DND-41 (cell line): ENCODE measurements around the gene MRPS35.

Experiments used
- ATAC-seq: fragments of 200-7000 bp; cut with Tn5 transposase; 3 replicates; pipeline ENCODE4 v1.9.1; 2021; ENCODE audit warnings: low read depth; ENCODE audit not compliant: insufficient read depth
- DNase-seq: peaks from one replicate; pipeline ENCODE4 v3.0.0-alpha.2; 2020
- H2AFZ ChIP-seq: 2 replicates; pipeline ENCODE4 v1.6.0; 2012; ENCODE audit warnings: low read depth, low read length
- H3K27ac ChIP-seq: 2 replicates; pipeline ENCODE4 v1.5.1; 2012; ENCODE audit warnings: low read length, inconsistent platforms
- H3K27me3 ChIP-seq: fragments of 200-600 bp; sonication (generic); 2 replicates; pipeline ENCODE4 v1.6.0; 2012; ENCODE audit warnings: low read length, mild to moderate bottlenecking, inconsistent platforms; ENCODE audit not compliant: insufficient read depth, poor library complexity
- H3K36me3 ChIP-seq: 2 replicates; pipeline ENCODE4 v1.5.1; 2012; ENCODE audit warnings: low read length, inconsistent platforms; ENCODE audit not compliant: insufficient read depth
- H3K4me1 ChIP-seq: 2 replicates; pipeline ENCODE4 v1.5.1; 2012; ENCODE audit warnings: mild to moderate bottlenecking, low read length; ENCODE audit not compliant: insufficient read depth
- H3K4me2 ChIP-seq: 2 replicates; pipeline ENCODE4 v1.6.0; 2012; ENCODE audit warnings: mild to moderate bottlenecking, moderate library complexity, low read length, inconsistent platforms; ENCODE audit not compliant: insufficient read depth
- H3K4me3 ChIP-seq, 2 experiments: fragments of 200-600 bp in 1 of 2; shearing (Covaris generic) in 1 of 2; 2 replicates each; pipeline ENCODE4 v1.5.1; 2012 to 2016; ENCODE audit warnings: inconsistent platforms in 2 of 2, low read length in 2 of 2, mild to moderate bottlenecking in 2 of 2, low read depth in 1 of 2, moderate library complexity in 1 of 2
- H3K79me2 ChIP-seq: 2 replicates; pipeline ENCODE4 v1.6.0; 2012; ENCODE audit warnings: low read length, inconsistent platforms; ENCODE audit not compliant: insufficient read depth
- H3K9ac ChIP-seq: 2 replicates; pipeline ENCODE4 v1.6.0; 2012; ENCODE audit warnings: low read depth, mild to moderate bottlenecking, inconsistent platforms, low read length, moderate library complexity
- H3K9me3 ChIP-seq: 2 replicates; pipeline ENCODE4 v1.5.1; 2012; ENCODE audit warnings: low read length, moderate library complexity, mild to moderate bottlenecking, inconsistent platforms; ENCODE audit not compliant: insufficient read depth, severe bottlenecking
- H4K20me1 ChIP-seq: 2 replicates; pipeline ENCODE4 v1.6.0; 2012; ENCODE audit warnings: low read length; ENCODE audit not compliant: insufficient read depth
- CTCF ChIP-seq: IDR thresholded peaks from 2 replicates; pipeline ENCODE4 v1.5.1; 2012; ENCODE audit warnings: borderline replicate concordance, low read length, moderate library complexity, mild to moderate bottlenecking; ENCODE audit not compliant: poor library complexity, severe bottlenecking; ENCODE audit errors: extremely low read depth
- EZH2 ChIP-seq: IDR thresholded peaks from 3 replicates; pipeline ENCODE4 v1.6.1; 2012; ENCODE audit warnings: borderline replicate concordance, low read depth, mild to moderate bottlenecking, moderate library complexity, low read length, inconsistent platforms; ENCODE audit not compliant: severe bottlenecking

Gene MRPS35

DNA sequence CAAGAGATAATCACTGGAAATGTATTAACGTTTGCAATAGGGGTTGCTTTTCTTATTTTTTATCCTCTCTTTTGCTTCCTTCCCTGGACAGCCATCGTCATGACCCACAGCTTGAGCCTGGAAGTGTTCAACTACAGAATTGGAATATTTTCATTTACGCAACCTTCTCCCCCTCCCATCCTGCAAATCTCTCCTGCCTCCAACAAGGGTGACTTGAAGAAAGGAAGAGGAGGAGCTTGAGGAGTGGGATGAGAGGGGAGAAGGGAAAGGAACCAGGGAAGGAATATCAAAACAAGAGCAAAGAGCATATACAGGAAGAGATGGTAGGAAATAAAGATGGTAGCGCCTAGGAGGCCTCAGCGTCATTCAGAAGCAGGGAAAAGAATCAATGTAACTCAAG is 71.0 kb downstream of the MRPS35 start:
- no peak for ATAC-seq
- peaks cover 73% of the 10 kb centered on the region for H3K79me2 ChIP-seq
- no peak overlapping the region for H2AFZ ChIP-seq

DNA sequence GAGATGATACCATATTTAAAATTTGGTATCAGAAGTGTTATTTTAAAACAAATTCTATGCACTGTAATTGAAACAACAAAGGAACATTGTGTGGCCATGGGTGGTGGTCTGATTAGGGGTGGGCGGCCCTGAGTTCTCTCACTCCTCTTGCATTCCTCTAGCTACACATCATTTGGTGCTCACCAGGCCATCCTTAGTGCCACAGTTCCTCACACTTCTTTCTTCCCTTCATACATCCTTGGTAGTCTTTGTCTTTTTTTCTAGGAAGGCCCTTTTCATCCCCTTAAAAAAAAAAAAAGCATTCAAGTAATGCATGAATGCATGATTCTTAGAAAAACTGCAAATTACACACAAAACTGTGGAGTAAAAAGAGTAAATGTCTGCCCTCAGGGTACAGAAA is 71.8 kb downstream of the MRPS35 start:
- TF ChIP-seq EZH2 (no peak), CTCF (no peak)
- Histone ChIP-seq H3K9me3 (no peaks in the 10 kb centered on the region), H3K79me2 (peaks cover 81% of the 10 kb centered on the region), H3K9ac (no peak overlapping the region), H4K20me1 (peaks cover 4% of the 10 kb centered on the region; the same call in 1 of the 2 replicates), H3K27ac (no peak overlapping the region), H3K27me3 (no peaks in the 10 kb centered on the region), H3K4me1 (peaks cover 65% of the 10 kb centered on the region), H3K4me3 (peak overlapping the region in 1 of 2 experiments; percentile 78; a peak in 1 of 4 replicates), H3K4me2 (peak overlapping the region; percentile 96), H3K36me3 (peaks cover 39% of the 10 kb centered on the region), H2AFZ (no peak overlapping the region)
- DNase-seq (no peak), ATAC-seq (no peak)

More for the DNA sequence above, 71.0 kb downstream of the MRPS35 start:
- Histone ChIP-seq H3K4me3 (peak overlapping the region; percentile 52 to 78; a peak in 3 of 4 replicates), H3K27me3 (no peaks in the 10 kb centered on the region), H3K4me1 (peaks cover 65% of the 10 kb centered on the region), H3K27ac (peak overlapping the region; percentile 82), H4K20me1 (peaks cover 3% of the 10 kb centered on the region; the same call in 1 of the 2 replicates), H3K9me3 (no peaks in the 10 kb centered on the region), H3K4me2 (peak overlapping the region; percentile 96), H3K36me3 (peaks cover 33% of the 10 kb centered on the region), H3K9ac (peak overlapping the region; percentile 90)
- TF ChIP-seq CTCF, result no peak
- TF ChIP-seq EZH2, result no peak
- DNase-seq, result no peak

GRCh38 chr12:27785882-27786570 is 75.4 kb downstream of the MRPS35 start:
- no peaks in the 10 kb centered on the region for H3K27me3 ChIP-seq
- peaks cover 67% of the 10 kb centered on the region for H3K36me3 ChIP-seq
- H4K20me1 ChIP-seq, result peaks cover 27% of the 10 kb centered on the region; the same call in 1 of the 2 replicates
- TF ChIP-seq EZH2 (no peak), CTCF (no peak)
- H3K4me1 ChIP-seq, result peaks cover 50% of the 10 kb centered on the region
- H3K9ac ChIP-seq, result no peak overlapping the region
- no peaks in the 10 kb centered on the region for H3K9me3 ChIP-seq
- peak overlapping the region; percentile 48; the same call in 1 of the 2 replicates for H3K4me2 ChIP-seq
- H3K4me3 ChIP-seq, result no peak overlapping the region
- ATAC-seq (peak; percentile 29; the same call in 1 of the 3 replicates), DNase-seq (no peak)
- H3K27ac ChIP-seq, result no peak overlapping the region
- no peak overlapping the region for H2AFZ ChIP-seq
- peaks cover 91% of the 10 kb centered on the region for H3K79me2 ChIP-seq
